Stimulated activated CD8-positive, alpha-beta memory T cell treated with anti-CD3 and anti-CD28 coated beads, Interleukin-15, amount 100 ng/mL, for 1 hour (primary cell): ENCODE data around the gene ATP13A2.
"Not testable (repeated sequence)": the region's sequence is repeated elsewhere in the genome, so short reads cannot be mapped to it uniquely, and the experiment has no call there.

ENCODE experiments used
- DNase-seq: peaks from one replicate; pipeline ENCODE4 v3.0.0-alpha.2; 2020; ENCODE audit warnings: low read depth

Gene ATP13A2

DNA sequence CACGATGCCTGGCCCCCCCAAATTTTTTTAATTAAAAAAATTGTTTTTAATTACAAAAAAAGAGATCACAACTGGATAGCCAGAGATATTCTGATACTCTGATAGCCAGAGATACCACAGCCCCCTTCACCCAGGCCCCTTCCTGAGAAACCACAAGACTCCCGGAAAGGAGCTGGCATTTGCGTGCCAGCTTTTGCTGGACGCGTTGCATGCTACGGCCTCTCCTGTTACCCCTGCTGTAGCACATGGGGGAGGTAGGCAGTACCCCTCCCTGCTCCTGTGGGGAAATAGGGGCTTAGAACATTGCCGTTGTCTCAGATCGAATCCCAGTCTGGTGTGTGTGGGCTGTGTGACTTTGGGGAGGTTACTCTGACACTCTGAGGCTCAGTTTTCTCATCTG is 54.0 kb downstream of the ATP13A2 start:
- DNase-seq = no peak

GRCh38 chr1:16956775-16957174 is 55.0 kb downstream of the ATP13A2 start:
- DNase-seq = no peak

DNA sequence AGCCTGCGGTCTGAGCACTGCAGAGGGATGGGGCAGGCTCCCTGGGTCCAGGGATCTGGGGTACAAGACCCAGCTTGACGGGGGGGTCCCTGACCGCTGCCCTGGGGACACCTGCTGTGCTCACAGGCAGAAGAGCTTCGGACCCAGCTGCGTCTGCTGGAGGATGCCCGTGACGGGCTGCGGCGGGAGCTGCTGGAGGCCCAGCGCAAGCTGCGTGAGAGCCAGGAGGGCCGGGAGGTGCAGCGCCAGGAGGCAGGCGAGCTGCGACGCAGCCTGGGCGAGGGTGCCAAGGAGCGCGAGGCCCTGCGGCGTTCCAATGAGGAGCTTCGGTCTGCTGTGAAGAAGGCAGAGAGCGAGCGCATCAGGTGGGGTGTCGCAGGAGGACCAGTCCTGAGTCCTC is 56.5 kb downstream of the ATP13A2 start:
- no peak for DNase-seq

DNA sequence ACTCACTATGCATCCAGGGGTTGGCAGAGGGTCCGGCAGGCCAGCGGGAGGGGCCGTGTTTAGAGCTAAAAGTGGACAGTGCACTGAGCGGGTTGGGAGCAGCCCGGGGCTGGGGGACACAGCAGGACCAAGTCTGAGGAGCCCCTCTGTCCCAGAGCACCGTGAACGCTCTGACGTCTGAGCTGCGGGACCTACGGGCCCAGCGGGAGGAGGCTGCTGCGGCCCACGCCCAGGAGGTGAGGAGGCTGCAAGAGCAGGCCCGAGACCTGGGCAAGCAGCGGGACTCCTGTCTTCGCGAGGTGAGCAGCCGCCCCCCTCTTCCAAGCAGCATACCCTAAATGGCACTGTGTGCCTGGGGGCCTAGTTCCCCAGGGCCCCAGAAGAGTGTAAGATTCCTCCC is 57.1 kb downstream of the ATP13A2 start:
- no peak for DNase-seq

- DNase-seq = not testable (repeated sequence)
Observed at GRCh38 chr1:16952376-16952775, 59.4 kb downstream of the ATP13A2 start.

GRCh38 chr1:16949026-16949425 is 62.7 kb downstream of the ATP13A2 start:
- DNase-seq = not testable (repeated sequence)

- DNase-seq = not testable (repeated sequence)
Observed at GRCh38 chr1:16948282-16948891, 63.3 kb downstream of the ATP13A2 start.

DNA sequence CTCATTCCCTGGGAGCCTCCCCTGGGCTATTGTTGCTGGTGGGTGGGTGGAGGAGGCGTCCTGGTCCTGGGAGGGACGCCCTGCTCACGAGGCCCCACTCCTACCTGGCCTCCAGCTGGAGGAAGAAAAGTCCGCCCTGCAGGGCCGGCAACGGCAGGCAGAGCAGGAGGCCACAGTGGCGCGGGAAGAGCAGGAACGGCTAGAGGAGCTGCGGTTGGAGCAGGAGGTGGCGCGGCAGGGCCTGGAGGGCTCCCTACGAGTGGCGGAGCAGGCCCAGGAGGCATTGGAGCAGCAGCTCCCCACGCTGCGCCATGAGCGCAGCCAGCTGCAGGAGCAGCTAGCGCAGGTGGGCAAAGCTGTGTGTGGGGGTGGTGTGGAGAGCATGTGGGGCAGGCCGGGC is 65.1 kb downstream of the ATP13A2 start:
- DNase-seq = no peak

GRCh38 chr1:16946185-16946584 is 65.5 kb downstream of the ATP13A2 start:
- not testable (repeated sequence) for DNase-seq

- not testable (repeated sequence) for DNase-seq
Observed at GRCh38 chr1:16945512-16945911, 66.2 kb downstream of the ATP13A2 start.

DNA sequence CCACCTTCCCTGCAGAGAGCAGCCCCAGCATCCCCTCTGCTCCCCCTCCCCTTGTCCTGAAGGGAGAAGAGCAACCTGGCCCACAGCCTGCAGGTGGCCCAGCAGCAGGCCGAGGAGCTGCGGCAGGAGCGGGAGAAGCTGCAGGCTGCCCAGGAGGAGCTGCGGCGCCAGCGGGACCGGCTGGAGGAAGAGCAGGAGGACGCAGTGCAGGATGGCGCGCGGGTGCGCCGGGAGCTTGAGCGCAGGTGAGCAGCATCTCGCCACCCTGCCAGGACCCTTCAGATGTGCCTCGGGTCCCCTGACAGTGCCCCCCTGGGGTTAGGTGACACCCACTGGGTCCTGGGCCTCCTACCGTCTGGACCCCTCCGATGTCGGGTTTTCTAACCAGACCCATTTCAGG is 67.7 kb downstream of the ATP13A2 start:
- DNase-seq = no peak

DNA sequence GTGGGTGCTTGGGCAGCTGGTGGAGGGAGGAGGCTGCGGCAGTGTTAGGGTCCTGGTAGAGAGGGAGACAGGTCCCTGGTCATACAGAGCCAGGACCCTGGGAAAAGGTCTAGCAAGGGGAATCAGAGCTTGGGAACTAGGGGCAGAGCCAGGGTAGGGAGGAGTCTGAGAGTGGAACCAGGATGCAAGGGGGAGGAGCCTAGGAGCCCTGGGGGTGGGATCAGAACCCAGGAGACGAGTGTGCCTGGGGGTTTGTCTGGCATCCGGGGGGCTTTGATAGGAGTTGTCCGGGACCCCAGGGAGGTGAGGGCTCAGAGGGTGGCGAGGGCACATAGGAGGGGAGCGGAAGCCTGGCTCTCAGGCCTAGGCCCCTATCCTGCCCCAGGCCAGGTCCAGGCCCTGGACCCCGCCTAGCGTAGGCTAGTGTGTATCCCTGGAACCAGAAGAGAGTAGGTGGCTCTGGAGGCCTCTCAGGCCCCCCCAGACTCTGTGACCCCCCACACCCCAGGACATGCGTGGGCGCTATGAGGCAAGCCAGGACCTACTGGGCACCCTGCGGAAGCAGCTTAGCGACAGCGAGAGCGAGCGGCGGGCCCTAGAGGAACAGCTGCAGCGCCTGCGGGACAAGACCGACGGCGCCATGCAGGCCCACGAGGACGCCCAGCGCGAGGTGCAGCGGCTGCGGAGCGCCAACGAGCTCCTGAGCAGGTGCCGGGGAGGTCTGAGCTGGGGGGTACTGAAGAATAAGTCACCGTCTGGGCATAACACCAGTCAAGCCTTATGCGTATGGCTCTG is 72.1 kb downstream of the ATP13A2 start:
- DNase-seq = not testable (repeated sequence)

DNA sequence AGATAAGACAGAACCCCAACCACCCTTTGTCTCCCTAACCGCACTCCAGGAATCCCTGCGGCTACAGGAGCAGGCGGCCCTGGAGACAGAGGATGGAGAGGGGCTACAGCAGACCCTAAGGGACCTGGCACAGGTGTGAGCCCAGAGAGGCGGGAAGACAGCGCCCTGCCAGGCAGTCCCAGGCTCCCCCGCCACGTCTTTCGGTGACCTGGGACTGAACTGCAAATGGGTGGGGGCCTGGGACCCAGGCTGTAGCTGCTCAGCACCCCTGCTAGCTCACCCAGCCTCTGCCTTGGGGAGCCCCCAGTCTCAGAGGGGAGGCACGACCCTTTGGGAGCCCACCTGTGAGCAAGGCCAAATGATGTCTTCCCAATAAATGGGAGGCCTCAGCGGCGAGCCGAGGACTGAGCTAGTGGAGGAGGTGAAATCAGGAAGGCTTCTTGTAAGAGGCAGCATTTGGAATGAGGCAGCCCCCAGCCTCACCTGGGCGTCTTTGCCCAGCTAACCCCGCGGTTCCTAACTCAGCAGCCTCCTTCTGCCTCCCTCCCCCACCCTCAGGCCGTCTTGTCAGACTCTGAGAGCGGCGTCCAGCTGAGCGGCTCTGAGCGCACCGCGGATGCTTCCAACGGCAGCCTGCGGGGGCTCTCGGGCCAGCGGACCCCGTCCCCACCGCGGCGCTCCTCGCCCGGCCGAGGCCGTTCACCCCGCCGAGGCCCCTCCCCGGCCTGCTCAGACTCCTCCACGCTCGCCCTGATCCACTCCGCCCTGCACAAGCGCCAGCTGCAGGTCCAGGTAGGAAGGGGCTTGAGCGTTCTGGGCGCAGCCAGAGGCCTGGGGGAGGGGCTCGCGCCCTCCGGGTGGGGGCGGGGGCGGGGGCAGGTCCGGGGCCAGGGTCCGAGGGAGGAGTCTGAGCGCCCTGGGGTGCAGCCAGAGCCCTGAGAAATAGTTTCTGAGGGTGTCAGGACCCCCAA is 73.1 kb downstream of the ATP13A2 start:
- no peak for DNase-seq

GRCh38 chr1:16936580-16936979 is 75.1 kb downstream of the ATP13A2 start:
- DNase-seq = not testable (repeated sequence)
